Esophagus (tissue), 2 donors: ENCODE measurements around the gene INPP1. TPM values are rescaled to one million over a fixed set of nuclear protein-coding genes. Genes with fewer than 3 reads are reported as not detected.
A peak's percentile ranks its signal among the peaks of the same experiment; 100 is the strongest.

Source experiments
- H3K27ac ChIP-seq, 2 donors: one replicate each; pipeline ENCODE4 v1.5.1; 2013; ENCODE audit warnings: low read depth in 2 of 2, mild to moderate bottlenecking in 2 of 2, inconsistent platforms in 1 of 2, low read length in 1 of 2, moderate library complexity in 1 of 2
- H3K27me3 ChIP-seq, 2 donors: one replicate each; pipeline ENCODE4 v1.6.1; 2013; ENCODE audit warnings: low read length in 2 of 2, control low read depth in 1 of 2, mild to moderate bottlenecking in 1 of 2; ENCODE audit not compliant: insufficient read depth in 2 of 2, control insufficient read depth in 1 of 2
- H3K36me3 ChIP-seq, 2 donors: one replicate each; pipeline ENCODE4 v1.6.1; 2013; ENCODE audit warnings: low read length in 1 of 2; ENCODE audit not compliant: control insufficient read depth in 2 of 2, insufficient read depth in 2 of 2
- H3K4me1 ChIP-seq, 2 donors: one replicate each; pipeline ENCODE4 v1.6.1; 2013; ENCODE audit warnings: low read length in 1 of 2; ENCODE audit not compliant: control insufficient read depth in 2 of 2, insufficient read depth in 2 of 2
- H3K4me3 ChIP-seq, 2 donors: one replicate each; pipeline ENCODE4 v1.5.1; 2013; ENCODE audit warnings: low read length in 2 of 2, mild to moderate bottlenecking in 2 of 2, low read depth in 1 of 2, moderate library complexity in 1 of 2
- H3K9me3 ChIP-seq, 2 donors: one replicate each; pipeline ENCODE4 v1.6.1; 2013; ENCODE audit warnings: mild to moderate bottlenecking in 2 of 2, low read depth in 1 of 2, low read length in 1 of 2, moderate library complexity in 1 of 2; ENCODE audit not compliant: control insufficient read depth in 2 of 2, insufficient read depth in 1 of 2
- WGBS, 2 donors: extraction: QIAGEN DNeasy Blood & Tissue Kit; methylation state at CpG; one replicate each; pipeline ENCODE4 v1.1.7; 2013; 5-methylcytosine and 5-hydroxymethylcytosine counted together
- polyA plus RNA-seq, 2 donors: library from polyadenylated mRNA; stranded (reverse); fragments of 200-250 nt; gene quantifications; one replicate each; pipeline ENCODE4 v1.2.3, GENCODE V29; 2013
- donor health status: healthy with polysubstance abuse.
- donor health status: Bipolar disorder and iron deficiency.

Gene INPP1
- polyA plus RNA-seq, 2 donors, result 51.8 to 79.2 TPM

- no peak overlapping the region for H3K4me3 ChIP-seq
- H3K27me3 ChIP-seq, result no peaks in the 10 kb centered on the region
- 66 to 67% methylated on average over 1 of the region's 1 CpG for WGBS, 2 donors
- peaks cover 0 to 3% of the 10 kb centered on the region in 2 donors for H3K36me3 ChIP-seq
- H3K9me3 ChIP-seq, result no peaks in the 10 kb centered on the region
- peaks cover 0 to 6% of the 10 kb centered on the region in 2 donors for H3K4me1 ChIP-seq
- H3K27ac ChIP-seq, result no peak overlapping the region
Measured at GRCh38 chr2:190313880-190314279, 29.5 kb upstream of the INPP1 start.

- WGBS, 2 donors, result 68 to 77% methylated on average over 2 of the region's 2 CpGs
- no peaks in the 10 kb centered on the region for H3K9me3 ChIP-seq
- H3K4me3 ChIP-seq, result no peak overlapping the region
- peaks cover 0 to 6% of the 10 kb centered on the region in 2 donors for H3K4me1 ChIP-seq
- no peak overlapping the region for H3K27ac ChIP-seq
- H3K27me3 ChIP-seq, result no peaks in the 10 kb centered on the region
- H3K36me3 ChIP-seq, result no peaks in the 10 kb centered on the region
Measured at GRCh38 chr2:190315273-190315672, 28.1 kb upstream of the INPP1 start.

- H3K36me3 ChIP-seq, result no peaks in the 10 kb centered on the region
- 26 to 36% methylated on average over 4 of the region's 4 CpGs for WGBS, 2 donors
- no peaks in the 10 kb centered on the region for H3K27me3 ChIP-seq
- no peaks in the 10 kb centered on the region for H3K9me3 ChIP-seq
- H3K27ac ChIP-seq, result peak overlapping the region; percentile 41 to 73
- peaks cover 0 to 4% of the 10 kb centered on the region in 2 donors for H3K4me1 ChIP-seq
- peak overlapping the region in 1 of 2 donors; percentile 73 for H3K4me3 ChIP-seq
Measured at GRCh38 chr2:190318514-190318913, 24.9 kb upstream of the INPP1 start.

DNA sequence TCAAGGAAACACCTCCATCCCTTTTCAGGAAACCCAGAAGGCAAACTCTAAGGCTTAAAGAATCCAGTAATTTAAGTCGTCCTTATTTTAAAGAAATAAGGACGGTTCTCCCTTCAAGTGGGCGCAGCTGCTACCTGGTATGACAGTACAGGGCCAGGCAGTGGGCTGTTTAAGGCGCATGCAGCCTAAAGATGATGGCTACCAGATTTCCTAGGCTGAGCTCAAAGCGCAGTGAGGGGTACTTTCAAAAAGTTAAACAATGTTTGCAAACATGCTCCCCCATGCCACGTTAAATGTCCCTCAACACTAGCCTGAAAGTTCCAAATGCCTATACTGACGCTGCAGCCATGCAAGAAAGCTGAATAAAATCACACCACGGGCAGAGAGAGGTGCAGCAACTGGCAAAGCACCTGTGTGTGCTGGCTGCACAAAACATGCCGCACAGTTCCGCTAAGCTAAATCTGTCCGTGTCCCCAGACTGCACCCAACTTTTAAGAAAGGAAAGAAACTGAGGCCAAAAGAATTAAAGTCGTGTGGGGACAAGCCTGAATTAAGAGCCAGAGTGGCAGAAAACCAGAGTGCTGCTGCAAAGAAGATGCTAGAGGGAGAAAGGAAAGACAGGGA, 24.3 kb upstream of the INPP1 start:
- Histone ChIP-seq H3K9me3 (no peaks in the 10 kb centered on the region), H3K4me3 (peak overlapping the region; percentile 70 to 73), H3K27ac (peak overlapping the region; percentile 89 to 90), H3K27me3 (no peaks in the 10 kb centered on the region), H3K36me3 (no peaks in the 10 kb centered on the region), H3K4me1 (peaks cover 0 to 4% of the 10 kb centered on the region in 2 donors)
- 5 to 6% methylated on average over 12 of the region's 12 CpGs for WGBS, 2 donors

DNA sequence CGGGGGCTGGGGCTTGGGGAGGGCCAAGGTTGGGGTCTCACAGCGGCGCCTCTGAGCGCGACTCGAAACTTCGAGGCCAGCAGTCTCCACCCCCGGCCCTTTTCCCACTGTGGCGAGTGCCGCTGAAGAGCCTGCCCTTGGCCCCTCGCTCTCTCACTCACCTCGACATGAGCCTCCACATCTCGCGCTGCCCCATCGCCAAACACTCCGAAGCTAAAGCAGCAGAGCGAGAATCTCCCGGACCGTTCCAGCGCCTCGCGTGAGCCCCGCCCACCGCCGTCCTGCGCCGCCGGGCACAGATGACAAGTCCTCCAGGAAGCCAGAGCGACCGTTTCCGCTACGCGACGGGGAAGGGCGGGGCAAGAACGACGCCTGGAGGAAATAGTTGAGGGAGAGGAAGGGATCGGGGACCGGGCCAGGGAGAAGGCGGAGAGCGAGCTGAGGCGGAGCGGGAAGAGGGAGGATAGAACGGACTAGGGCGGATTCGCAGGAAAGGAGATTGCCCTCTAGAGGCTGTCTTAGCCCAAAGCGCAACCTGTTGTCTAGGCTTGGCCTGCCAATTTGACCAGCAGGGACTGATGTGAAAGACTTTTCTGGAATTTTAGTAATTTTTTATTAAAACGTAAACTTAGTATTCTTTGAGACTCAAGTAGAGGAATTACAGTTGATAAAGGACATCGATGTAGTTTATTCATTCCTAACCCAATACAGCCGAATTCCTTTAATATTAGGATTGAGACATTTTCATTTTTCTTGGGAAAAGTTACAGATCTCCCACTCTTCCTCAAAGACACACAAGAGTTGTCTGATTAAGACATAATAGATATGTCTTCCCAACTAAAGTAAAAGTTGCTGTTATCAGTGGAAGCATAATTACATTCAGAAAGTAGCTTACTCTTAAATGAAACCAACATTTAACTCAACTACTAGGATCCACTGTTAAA, 23.6 kb upstream of the INPP1 start, which contains the start of gene HIBCH:
HIBCH (minus strand) TSS at position 272 of the 944 bp plus-strand sequence; CDS start at position 196, 76 bp downstream.
- no peaks in the 10 kb centered on the region for H3K27me3 ChIP-seq
- 1% methylated on average over 42 to 50 of the region's 50 CpGs for WGBS, 2 donors
- peak within 1 kb of the TSS; percentile 89 to 90 for H3K27ac ChIP-seq
- peaks cover 0 to 4% of the 10 kb centered on the region in 2 donors for H3K4me1 ChIP-seq
- H3K9me3 ChIP-seq, result no peaks in the 10 kb centered on the region
- peak within 1 kb of the TSS; percentile 70 to 73 for H3K4me3 ChIP-seq
- no peaks in the 10 kb centered on the region for H3K36me3 ChIP-seq

DNA sequence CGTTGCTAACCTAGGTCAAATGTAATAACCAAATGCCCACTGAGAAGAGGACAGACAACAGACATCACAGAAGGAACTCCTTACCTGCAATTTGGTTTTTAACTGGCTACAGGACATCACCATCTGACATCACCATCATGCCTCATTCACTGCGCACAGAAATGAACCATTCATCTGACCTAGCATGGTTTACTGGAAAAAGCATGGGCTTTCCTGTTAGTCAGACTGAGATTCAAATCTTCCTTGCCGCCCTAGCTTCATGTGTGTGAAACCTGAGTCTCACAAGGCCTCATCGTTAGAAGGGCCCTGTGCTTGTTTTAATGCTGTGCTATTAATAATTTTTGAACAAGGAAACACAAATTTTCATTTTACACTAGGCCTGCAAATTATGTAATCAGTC, 22.7 kb upstream of the INPP1 start:
- Histone ChIP-seq H3K4me1 (peaks cover 0 to 4% of the 10 kb centered on the region in 2 donors), H3K27me3 (no peaks in the 10 kb centered on the region), H3K27ac (no peak overlapping the region), H3K36me3 (no peaks in the 10 kb centered on the region), H3K4me3 (no peak overlapping the region), H3K9me3 (no peaks in the 10 kb centered on the region)
- 77 to 82% methylated on average over 4 of the region's 4 CpGs for WGBS, 2 donors

GRCh38 chr2:190323406-190323805, 20.0 kb upstream of the INPP1 start:
- Histone ChIP-seq H3K4me3 (no peak overlapping the region), H3K27ac (no peak overlapping the region), H3K36me3 (no peaks in the 10 kb centered on the region), H3K27me3 (no peaks in the 10 kb centered on the region), H3K9me3 (no peaks in the 10 kb centered on the region), H3K4me1 (peaks cover 0 to under 1% of the 10 kb centered on the region in 2 donors)

DNA sequence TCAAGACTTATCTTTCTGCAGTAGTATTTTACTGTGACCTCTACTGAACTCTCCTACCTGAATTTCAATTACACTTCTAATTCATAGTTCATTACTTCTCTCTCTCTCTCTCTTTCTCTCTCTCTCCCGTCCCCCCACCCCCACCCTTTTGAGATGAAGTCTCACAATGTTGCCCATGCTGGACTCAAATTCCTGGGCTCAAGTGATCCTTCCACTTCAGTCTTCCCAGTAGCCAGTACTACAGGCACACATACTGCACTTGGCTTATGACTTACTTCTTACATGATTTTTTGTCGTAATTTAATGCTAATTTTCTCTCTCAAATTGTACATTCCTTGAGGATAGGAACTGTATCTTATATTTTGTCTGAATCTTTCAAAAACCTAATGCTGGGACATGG, 17.8 kb upstream of the INPP1 start:
- Histone ChIP-seq H3K36me3 (no peaks in the 10 kb centered on the region), H3K4me1 (no peaks in the 10 kb centered on the region), H3K27ac (no peak overlapping the region), H3K9me3 (no peaks in the 10 kb centered on the region), H3K27me3 (no peaks in the 10 kb centered on the region), H3K4me3 (no peak overlapping the region)
- 75 to 81% methylated on average over 2 of the region's 2 CpGs for WGBS, 2 donors

- H3K36me3 ChIP-seq, result no peaks in the 10 kb centered on the region
- WGBS, 2 donors, result 77 to 82% methylated on average over 4 of the region's 4 CpGs
- H3K4me3 ChIP-seq, result no peak overlapping the region
Measured at GRCh38 chr2:190327867-190328572, 15.4 kb upstream of the INPP1 start.

More at GRCh38 chr2:190327867-190328572, 15.4 kb upstream of the INPP1 start:
- Histone ChIP-seq H3K27ac (no peak overlapping the region), H3K4me1 (no peaks in the 10 kb centered on the region), H3K27me3 (no peaks in the 10 kb centered on the region), H3K9me3 (no peaks in the 10 kb centered on the region)
